ENCODE data around the gene IRAK2.

Gene IRAK2

DNA sequence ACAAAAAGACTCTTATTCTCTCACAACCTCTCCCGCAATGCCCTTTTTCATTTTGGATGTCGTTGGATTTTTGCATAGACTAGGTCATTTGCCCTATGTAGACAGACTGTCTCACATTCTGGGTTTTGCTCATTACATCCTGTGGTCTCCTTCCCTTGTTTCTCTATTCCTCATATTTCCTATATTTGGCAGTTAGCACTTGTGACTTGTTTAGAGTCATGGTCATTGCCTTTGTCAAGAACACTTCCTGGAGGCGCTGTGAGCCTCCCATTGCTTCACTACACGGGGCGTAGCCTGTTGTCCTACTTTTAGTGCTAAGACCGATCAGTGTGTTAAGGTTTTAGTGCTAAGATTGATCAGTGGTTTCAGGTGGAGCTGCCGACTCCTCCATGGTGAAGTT is 67.4 kb downstream of the IRAK2 start:
- Histone ChIP-seq H3K36me3 (ENCODE audit: control insufficient read depth, insufficient read depth, low read length) (no peaks in the 10 kb centered on the region), H3K4me3 (ENCODE audit: low read depth, low read length) (no peak overlapping the region), H3K27me3 (ENCODE audit: control insufficient read depth, insufficient read depth, low read length) (no peaks in the 10 kb centered on the region), H3K4me1 (ENCODE audit: control insufficient read depth, insufficient read depth, low read length) (peaks cover 6% of the 10 kb centered on the region; the same call in 1 of the 2 replicates), H3K9me3 (ENCODE audit: control insufficient read depth, insufficient read depth, low read depth, low read length) (no peaks in the 10 kb centered on the region), H3K9ac (ENCODE audit: low read length) (no peak overlapping the region), H3K27ac (ENCODE audit: low read depth, low read length) (no peak overlapping the region)

- Histone ChIP-seq H3K36me3 (ENCODE audit: control insufficient read depth, insufficient read depth, low read length) (no peaks in the 10 kb centered on the region; the same call in 1 of the 2 replicates), H3K27me3 (ENCODE audit: control insufficient read depth, insufficient read depth, low read length) (no peaks in the 10 kb centered on the region), H3K27ac (ENCODE audit: low read depth, low read length) (0 out of 2 replicates have a peak overlapping the region, but pooled peaks have one; percentile 39), H3K4me3 (ENCODE audit: low read depth, low read length) (no peak overlapping the region), H3K9me3 (ENCODE audit: control insufficient read depth, insufficient read depth, low read depth, low read length) (no peaks in the 10 kb centered on the region), H3K4me1 (ENCODE audit: control insufficient read depth, insufficient read depth, low read length) (peaks cover 16% of the 10 kb centered on the region), H3K9ac (ENCODE audit: low read length) (no peak overlapping the region)
Observed at GRCh38 chr3:10233988-10234387, 69.3 kb downstream of the IRAK2 start.

DNA sequence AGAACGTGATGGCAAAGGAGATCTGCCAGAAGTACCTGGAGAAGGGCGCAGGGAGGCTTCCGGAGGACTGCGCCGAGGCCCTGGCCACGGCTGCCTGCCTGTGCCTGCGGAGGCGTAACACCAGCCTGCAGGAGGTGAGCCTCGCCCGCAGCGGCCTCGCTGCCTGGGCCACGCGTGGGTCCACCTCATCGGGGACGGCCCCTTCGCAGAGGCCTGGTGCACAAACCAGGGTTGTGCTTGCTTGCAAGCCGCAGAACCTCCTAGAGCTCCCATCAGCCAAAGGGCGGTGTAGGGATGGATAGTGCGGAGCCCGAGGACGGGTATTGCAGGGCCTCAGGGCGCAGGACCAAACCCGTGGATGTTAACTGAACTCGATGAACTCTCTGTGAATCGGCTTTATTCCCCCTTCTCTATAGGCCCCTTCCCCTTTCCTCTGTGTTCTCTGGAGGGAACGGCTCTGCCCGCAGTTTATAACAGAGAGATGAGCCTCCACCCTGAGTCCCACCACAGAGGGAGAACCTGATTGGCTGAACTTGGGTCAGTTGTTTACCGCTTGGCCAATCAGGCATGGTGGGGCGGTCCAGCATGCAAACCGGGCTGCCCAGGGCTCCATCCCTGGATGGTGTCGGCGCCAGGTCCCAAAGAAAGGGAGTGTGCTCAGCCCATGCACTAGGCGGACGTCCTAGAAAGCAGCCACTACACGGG is 70.0 kb downstream of the IRAK2 start:
- Histone ChIP-seq H3K27me3 (ENCODE audit: control insufficient read depth, insufficient read depth, low read length) (no peaks in the 10 kb centered on the region), H3K4me1 (ENCODE audit: control insufficient read depth, insufficient read depth, low read length) (peaks cover 16% of the 10 kb centered on the region), H3K27ac (ENCODE audit: low read depth, low read length) (0 out of 2 replicates have a peak overlapping the region, but pooled peaks have one; percentile 39), H3K9me3 (ENCODE audit: control insufficient read depth, insufficient read depth, low read depth, low read length) (no peaks in the 10 kb centered on the region), H3K9ac (ENCODE audit: low read length) (no peak overlapping the region), H3K4me3 (ENCODE audit: low read depth, low read length) (no peak overlapping the region), H3K36me3 (ENCODE audit: control insufficient read depth, insufficient read depth, low read length) (no peaks in the 10 kb centered on the region; the same call in 1 of the 2 replicates)

- H3K4me1 ChIP-seq (ENCODE audit: control insufficient read depth, insufficient read depth, low read length): peaks cover 16% of the 10 kb centered on the region
- no peaks in the 10 kb centered on the region; the same call in 1 of the 2 replicates for H3K36me3 ChIP-seq (ENCODE audit: control insufficient read depth, insufficient read depth, low read length)
- H3K27ac ChIP-seq (ENCODE audit: low read depth, low read length): no peak overlapping the region
- H3K9ac ChIP-seq (ENCODE audit: low read length): no peak overlapping the region
- H3K4me3 ChIP-seq (ENCODE audit: low read depth, low read length): no peak overlapping the region
- H3K27me3 ChIP-seq (ENCODE audit: control insufficient read depth, insufficient read depth, low read length): no peaks in the 10 kb centered on the region
- H3K9me3 ChIP-seq (ENCODE audit: control insufficient read depth, insufficient read depth, low read depth, low read length): no peaks in the 10 kb centered on the region
Observed at GRCh38 chr3:10235551-10235950, 70.8 kb downstream of the IRAK2 start.

- Histone ChIP-seq H3K9ac (ENCODE audit: low read length) (no peak overlapping the region), H3K27ac (ENCODE audit: low read depth, low read length) (no peak overlapping the region), H3K4me3 (ENCODE audit: low read depth, low read length) (no peak overlapping the region), H3K9me3 (ENCODE audit: control insufficient read depth, insufficient read depth, low read depth, low read length) (no peaks in the 10 kb centered on the region), H3K36me3 (ENCODE audit: control insufficient read depth, insufficient read depth, low read length) (no peaks in the 10 kb centered on the region; the same call in 1 of the 2 replicates), H3K27me3 (ENCODE audit: control insufficient read depth, insufficient read depth, low read length) (no peaks in the 10 kb centered on the region), H3K4me1 (ENCODE audit: control insufficient read depth, insufficient read depth, low read length) (peaks cover 16% of the 10 kb centered on the region)
Observed at GRCh38 chr3:10238345-10239183, 73.8 kb downstream of the IRAK2 start.

DNA sequence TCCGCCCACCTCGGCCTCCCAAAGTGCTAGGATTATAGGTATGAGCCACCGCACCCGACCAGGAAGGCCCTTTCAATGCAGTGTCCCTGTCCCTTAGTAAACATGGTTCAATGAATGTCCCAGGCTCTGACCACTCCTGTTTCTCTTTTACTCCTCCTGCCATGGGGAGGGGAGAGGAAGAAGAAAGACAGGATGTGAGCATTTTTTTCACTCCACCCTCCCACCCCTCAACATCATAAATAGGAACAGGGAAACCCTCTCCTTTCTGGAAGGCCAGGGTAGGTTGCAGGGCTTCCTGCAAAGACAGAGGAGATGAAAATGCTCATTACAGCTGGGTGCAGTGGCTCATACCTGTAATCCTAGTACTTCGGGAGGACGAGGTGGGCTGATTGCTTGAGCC is 76.1 kb downstream of the IRAK2 start:
- no peak overlapping the region for H3K27ac ChIP-seq (ENCODE audit: low read depth, low read length)
- no peak overlapping the region for H3K9ac ChIP-seq (ENCODE audit: low read length)
- no peak overlapping the region for H3K4me3 ChIP-seq (ENCODE audit: low read depth, low read length)
- H3K9me3 ChIP-seq (ENCODE audit: control insufficient read depth, insufficient read depth, low read depth, low read length): peaks cover 21% of the 10 kb centered on the region
- H3K27me3 ChIP-seq (ENCODE audit: control insufficient read depth, insufficient read depth, low read length): no peaks in the 10 kb centered on the region
- peaks cover 10% of the 10 kb centered on the region; the same call in 1 of the 2 replicates for H3K4me1 ChIP-seq (ENCODE audit: control insufficient read depth, insufficient read depth, low read length)
- no peaks in the 10 kb centered on the region; the same call in 1 of the 2 replicates for H3K36me3 ChIP-seq (ENCODE audit: control insufficient read depth, insufficient read depth, low read length)

- Histone ChIP-seq H3K27ac (ENCODE audit: low read depth, low read length) (no peak overlapping the region), H3K4me1 (ENCODE audit: control insufficient read depth, insufficient read depth, low read length) (peaks cover 10% of the 10 kb centered on the region; the same call in 1 of the 2 replicates), H3K9me3 (ENCODE audit: control insufficient read depth, insufficient read depth, low read depth, low read length) (peaks cover 27% of the 10 kb centered on the region), H3K36me3 (ENCODE audit: control insufficient read depth, insufficient read depth, low read length) (no peaks in the 10 kb centered on the region; the same call in 1 of the 2 replicates), H3K9ac (ENCODE audit: low read length) (no peak overlapping the region), H3K4me3 (ENCODE audit: low read depth, low read length) (no peak overlapping the region), H3K27me3 (ENCODE audit: control insufficient read depth, insufficient read depth, low read length) (no peaks in the 10 kb centered on the region)
Observed at GRCh38 chr3:10242182-10243065, 77.7 kb downstream of the IRAK2 start.

- H3K36me3 ChIP-seq (ENCODE audit: control insufficient read depth, insufficient read depth, low read length): no peaks in the 10 kb centered on the region; the same call in 1 of the 2 replicates
- no peak overlapping the region for H3K4me3 ChIP-seq (ENCODE audit: low read depth, low read length)
- no peaks in the 10 kb centered on the region for H3K27me3 ChIP-seq (ENCODE audit: control insufficient read depth, insufficient read depth, low read length)
- no peak overlapping the region for H3K27ac ChIP-seq (ENCODE audit: low read depth, low read length)
- no peaks in the 10 kb centered on the region for H3K4me1 ChIP-seq (ENCODE audit: control insufficient read depth, insufficient read depth, low read length)
- peaks cover 27% of the 10 kb centered on the region for H3K9me3 ChIP-seq (ENCODE audit: control insufficient read depth, insufficient read depth, low read depth, low read length)
- no peak overlapping the region for H3K9ac ChIP-seq (ENCODE audit: low read length)
Observed at GRCh38 chr3:10244009-10244408, 79.3 kb downstream of the IRAK2 start.

- Histone ChIP-seq H3K4me3 (ENCODE audit: low read depth, low read length) (no peak overlapping the region), H3K27me3 (ENCODE audit: control insufficient read depth, insufficient read depth, low read length) (no peaks in the 10 kb centered on the region), H3K4me1 (ENCODE audit: control insufficient read depth, insufficient read depth, low read length) (peaks cover 9% of the 10 kb centered on the region; the same call in 1 of the 2 replicates), H3K36me3 (ENCODE audit: control insufficient read depth, insufficient read depth, low read length) (no peaks in the 10 kb centered on the region), H3K27ac (ENCODE audit: low read depth, low read length) (no peak overlapping the region), H3K9me3 (ENCODE audit: control insufficient read depth, insufficient read depth, low read depth, low read length) (peaks cover 27% of the 10 kb centered on the region), H3K9ac (ENCODE audit: low read length) (no peak overlapping the region)
Observed at GRCh38 chr3:10245081-10245712, 80.5 kb downstream of the IRAK2 start.

- H3K27ac ChIP-seq (ENCODE audit: low read depth, low read length): no peak overlapping the region
Observed at GRCh38 chr3:10247679-10248183, 83.0 kb downstream of the IRAK2 start.

More at GRCh38 chr3:10247679-10248183, 83.0 kb downstream of the IRAK2 start:
- Histone ChIP-seq H3K36me3 (ENCODE audit: control insufficient read depth, insufficient read depth, low read length) (peaks cover 6% of the 10 kb centered on the region), H3K4me3 (ENCODE audit: low read depth, low read length) (peak overlapping the region; percentile 85), H3K9ac (ENCODE audit: low read length) (no peak overlapping the region), H3K4me1 (ENCODE audit: control insufficient read depth, insufficient read depth, low read length) (peaks cover 11% of the 10 kb centered on the region; the same call in 1 of the 2 replicates), H3K27me3 (ENCODE audit: control insufficient read depth, insufficient read depth, low read length) (no peaks in the 10 kb centered on the region), H3K9me3 (ENCODE audit: control insufficient read depth, insufficient read depth, low read depth, low read length) (peaks cover 27% of the 10 kb centered on the region)

All from HUES6 (cell line).